ENCODE measurements around the gene ASIP.
"Not testable (repeated sequence)": the region's sequence is repeated elsewhere in the genome, so short reads cannot be mapped to it uniquely, and the experiment has no call there.

ASIP gene

DNA sequence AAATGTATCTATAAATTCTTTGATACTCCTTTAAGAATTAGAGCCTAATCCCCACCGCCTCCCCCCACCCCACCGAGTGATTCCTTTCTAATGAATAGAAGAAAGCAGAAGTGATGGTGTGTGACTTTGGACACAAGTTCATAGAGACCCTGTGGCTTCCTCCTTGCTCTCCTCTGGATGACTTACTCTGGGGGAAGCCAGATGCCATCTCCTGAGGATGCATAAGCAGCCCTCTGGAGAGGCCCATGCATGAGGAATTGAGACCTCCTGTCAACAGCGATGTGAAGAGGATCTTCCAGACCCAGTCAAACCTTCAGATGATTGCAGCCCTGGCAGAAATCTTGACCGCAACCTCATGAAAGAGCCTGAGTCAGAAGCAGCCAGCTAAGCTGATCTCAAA lies 40.8 kb downstream of the ASIP start:
- in situ Hi-C loops (cut with HindIII; ENCODE audit: low sequenced_read_pairs), result no loop called here

DNA sequence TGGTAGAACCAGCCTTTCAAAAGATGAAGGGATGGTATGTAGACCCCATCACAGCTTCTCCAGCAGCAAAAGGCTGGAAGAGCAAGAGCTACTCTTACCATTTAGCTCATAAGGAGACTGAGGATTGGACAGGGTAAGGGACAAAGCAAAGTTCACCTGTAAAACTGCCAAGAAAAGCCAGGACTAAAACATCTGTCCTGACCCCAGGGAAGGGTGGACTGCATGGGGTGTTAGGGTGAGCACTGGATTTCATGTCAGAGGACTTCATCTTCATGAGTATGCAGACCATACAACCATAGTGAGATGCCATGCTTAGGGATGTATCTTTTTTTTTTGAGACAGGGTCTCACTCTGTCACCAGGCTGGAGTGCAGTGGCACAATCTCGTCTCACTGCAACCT lies 42.6 kb downstream of the ASIP start:
- in situ Hi-C loops (cut with HindIII; ENCODE audit: low sequenced_read_pairs), result no loop called here

DNA sequence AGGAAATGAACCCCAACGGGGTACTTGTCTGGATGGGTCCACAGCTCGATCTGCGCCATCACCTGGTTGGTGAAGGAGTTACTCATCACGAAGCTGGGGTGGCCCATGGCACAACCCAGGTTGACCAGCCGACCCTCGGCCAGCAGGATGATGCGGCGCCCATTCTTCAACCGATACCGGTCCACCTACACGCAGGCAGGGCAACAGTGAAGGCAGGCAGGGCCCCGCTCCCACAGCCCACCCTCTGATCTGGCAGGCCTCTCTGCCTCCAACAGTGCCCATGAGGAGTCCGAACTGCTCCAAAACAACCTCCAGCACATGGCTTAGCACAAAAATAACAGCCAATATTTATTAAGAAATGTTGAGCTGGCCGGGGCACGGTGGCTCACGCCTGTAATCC lies 44.2 kb downstream of the ASIP start:
- in situ Hi-C loops (cut with HindIII; ENCODE audit: low sequenced_read_pairs), result no loop called here

- in situ Hi-C loops (cut with HindIII; ENCODE audit: low sequenced_read_pairs), result not testable (repeated sequence)
These were observed 46.3 kb downstream of the ASIP start for GRCh38 chr20:34287500-34287899.

DNA sequence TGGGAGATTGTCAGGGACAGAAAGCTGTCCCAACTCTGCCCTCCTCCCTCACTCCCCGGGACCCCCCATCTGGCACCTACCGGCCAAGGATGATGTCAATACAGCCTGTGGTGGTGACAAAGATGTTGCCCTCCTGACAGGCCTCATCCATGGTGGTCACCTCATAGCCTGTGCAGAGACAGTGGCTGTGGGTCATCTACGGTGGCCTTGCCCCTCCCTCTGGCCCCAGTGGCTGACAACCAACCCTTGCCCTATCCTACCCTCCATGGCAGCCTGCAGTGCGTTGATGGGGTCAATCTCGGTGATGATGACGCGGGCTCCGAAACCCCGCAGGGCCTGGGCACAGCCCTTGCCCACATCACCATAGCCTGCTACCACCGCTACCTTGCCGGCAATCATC lies 49.2 kb downstream of the ASIP start:
- in situ Hi-C loops (cut with HindIII; ENCODE audit: low sequenced_read_pairs), result no loop called here

DNA sequence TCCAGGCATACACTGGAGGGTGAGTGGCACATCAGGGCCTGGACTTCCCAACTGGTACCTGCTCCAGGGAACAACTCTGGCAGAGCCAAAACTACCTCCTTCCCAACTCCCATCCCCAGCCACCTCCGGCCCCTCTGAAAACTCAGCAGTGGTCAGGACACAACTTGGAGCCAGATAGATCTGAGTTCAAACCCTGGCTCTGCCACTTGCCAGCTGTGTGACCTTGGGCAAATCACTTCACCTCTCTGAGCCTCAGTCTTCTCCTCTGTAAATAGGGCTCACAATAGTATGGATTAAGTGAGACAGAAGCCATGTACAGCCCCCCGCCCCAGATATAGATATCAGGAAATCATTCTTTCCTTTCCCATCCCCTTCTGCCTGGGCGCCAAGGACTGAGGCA lies 51.3 kb downstream of the ASIP start:
- in situ Hi-C loops (cut with HindIII; ENCODE audit: low sequenced_read_pairs), result no loop called here

DNA sequence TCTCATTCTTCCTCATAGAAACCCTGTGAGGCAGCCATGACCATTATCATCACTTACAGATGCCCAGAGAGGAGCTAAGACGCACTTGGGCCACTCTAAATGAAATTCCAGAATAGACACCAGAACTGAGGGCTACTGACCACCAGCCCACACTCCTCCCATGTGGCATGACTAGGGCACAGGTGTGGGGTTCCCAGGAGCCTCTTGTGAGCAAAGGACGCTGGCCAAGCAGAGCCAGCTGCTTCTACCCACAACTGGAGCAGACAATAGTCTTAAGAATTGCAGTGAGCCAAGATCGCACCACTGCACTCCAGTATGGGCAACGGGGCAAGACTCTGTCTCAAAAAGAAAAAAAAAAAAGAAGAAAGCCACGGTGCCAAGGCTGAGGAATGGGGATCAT lies 51.9 kb downstream of the ASIP start:
- in situ Hi-C loops (cut with HindIII; ENCODE audit: low sequenced_read_pairs), result no loop called here

DNA sequence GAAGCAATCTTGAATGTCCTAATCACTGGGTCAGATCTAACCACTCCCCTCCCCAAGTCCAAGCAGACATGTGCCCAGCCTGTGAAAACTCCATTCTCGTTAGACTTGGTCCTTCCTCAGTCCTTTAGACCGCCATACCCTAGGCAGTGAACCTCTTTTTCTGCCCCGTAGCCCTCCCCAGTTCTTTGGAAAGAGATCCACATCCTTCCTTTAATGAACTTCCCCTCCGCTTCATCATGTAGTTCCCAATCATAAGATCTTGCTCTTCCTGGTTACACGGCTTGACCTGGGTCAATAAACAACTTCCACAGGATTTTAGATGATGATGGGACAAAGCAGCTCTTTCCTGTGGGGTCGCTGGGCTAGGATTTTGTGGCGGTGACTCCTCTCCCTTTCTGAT lies 52.4 kb downstream of the ASIP start:
- in situ Hi-C loops (cut with HindIII; ENCODE audit: low sequenced_read_pairs), result no loop called here

- in situ Hi-C loops (cut with HindIII; ENCODE audit: low sequenced_read_pairs), result no loop called here
These were observed 53.3 kb downstream of the ASIP start for GRCh38 chr20:34294563-34294962.

DNA sequence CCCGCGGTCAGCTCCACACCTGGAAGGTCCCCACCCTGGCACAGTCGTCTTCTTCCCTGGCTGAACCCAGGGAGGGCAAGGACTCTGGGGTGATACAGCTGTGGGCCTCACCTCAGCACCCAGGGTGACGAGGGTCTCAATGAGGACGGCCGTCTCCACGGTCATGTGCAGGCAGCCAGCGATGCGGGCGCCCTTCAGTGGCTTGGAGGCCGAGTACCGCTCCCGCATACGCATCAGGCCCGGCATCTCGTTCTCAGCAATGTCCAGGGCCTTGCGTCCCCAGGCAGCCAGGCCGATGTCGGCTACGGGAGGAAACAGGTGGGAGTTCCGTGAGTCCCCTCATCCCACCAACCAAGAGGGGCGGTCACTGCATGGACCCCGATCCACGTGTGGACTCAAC lies 54.1 kb downstream of the ASIP start:
- in situ Hi-C loops (cut with HindIII; ENCODE audit: low sequenced_read_pairs), result no loop called here

- in situ Hi-C loops (cut with HindIII; ENCODE audit: low sequenced_read_pairs), result no loop called here
These were observed 55.2 kb downstream of the ASIP start for GRCh38 chr20:34296468-34296867.

GRCh38 chr20:34298294-34298784 lies 57.1 kb downstream of the ASIP start:
- in situ Hi-C loops (cut with HindIII; ENCODE audit: low sequenced_read_pairs), result not testable (repeated sequence)

DNA sequence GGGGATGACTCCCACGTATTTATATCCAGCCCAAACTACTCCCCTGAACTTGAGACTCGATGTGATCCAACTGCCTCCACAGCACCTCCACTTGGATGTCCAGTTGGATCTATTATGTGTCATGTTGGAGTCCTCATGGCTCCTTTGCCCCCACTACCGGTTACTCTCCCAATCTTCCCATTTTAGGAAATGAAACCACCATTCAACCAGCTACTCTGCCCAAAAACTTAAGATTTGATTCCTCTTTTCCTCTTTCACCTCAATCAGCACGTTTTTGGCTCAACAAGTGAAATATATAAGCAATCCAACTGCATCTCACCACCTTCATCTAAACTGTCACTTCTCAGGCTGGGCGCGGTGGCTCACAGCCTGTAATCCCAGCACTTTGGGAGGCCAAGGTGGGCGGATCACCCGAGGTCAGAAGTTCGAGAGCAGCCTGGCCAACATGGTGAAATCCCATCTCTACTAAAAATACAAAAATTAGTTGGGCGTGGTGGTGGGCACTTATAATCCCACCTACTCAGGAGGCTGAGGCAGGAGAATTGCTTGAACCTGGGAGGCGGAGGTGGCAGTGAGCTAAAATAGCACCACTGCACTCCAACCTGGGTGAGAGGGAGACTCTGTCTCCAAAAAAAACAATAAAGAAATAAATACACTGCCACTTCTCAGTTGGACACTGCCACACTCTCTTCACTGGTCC lies 58.5 kb downstream of the ASIP start:
- in situ Hi-C loops (cut with HindIII; ENCODE audit: low sequenced_read_pairs), result no loop called here

- in situ Hi-C loops (cut with HindIII; ENCODE audit: low sequenced_read_pairs), result no loop called here
These were observed 59.1 kb downstream of the ASIP start for GRCh38 chr20:34300256-34300806.

DNA sequence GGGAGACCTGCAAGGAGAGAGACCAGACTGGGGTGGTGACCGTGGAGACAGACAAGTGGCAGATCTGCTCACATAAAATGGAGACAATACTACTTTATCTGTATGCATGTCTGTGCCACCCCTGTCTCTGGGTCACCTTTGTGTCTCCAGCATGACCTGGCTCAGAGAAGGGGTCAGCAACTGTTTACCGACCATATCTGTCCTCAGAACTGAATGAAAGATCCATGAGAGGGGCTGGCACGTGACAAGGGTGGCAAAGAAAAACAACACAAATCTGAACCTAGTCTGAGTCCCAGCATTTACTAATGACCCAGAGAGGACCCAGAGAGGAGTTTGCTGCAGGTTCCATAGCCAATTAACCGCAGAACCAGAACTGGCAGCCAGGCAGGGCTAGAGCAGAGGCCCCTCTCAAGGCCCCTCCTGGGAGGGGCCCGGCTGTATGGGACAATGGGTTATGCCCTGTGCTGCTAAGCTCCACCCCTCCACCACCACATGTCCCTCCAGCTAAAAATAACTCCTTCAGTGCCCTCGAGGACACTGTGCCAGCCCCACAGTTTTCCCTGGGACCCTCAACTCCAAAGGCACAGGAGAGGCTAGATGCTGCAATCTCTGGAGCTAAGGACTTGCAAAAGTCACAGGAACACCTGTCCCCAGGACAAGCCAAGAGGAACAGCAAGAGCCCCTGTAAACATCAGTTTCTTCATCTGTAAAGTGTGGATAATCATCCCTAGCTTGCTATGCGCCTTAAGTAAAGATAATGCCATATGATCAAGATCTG lies 59.8 kb downstream of the ASIP start:
- in situ Hi-C loops (cut with HindIII; ENCODE audit: low sequenced_read_pairs), result no loop called here

DNA sequence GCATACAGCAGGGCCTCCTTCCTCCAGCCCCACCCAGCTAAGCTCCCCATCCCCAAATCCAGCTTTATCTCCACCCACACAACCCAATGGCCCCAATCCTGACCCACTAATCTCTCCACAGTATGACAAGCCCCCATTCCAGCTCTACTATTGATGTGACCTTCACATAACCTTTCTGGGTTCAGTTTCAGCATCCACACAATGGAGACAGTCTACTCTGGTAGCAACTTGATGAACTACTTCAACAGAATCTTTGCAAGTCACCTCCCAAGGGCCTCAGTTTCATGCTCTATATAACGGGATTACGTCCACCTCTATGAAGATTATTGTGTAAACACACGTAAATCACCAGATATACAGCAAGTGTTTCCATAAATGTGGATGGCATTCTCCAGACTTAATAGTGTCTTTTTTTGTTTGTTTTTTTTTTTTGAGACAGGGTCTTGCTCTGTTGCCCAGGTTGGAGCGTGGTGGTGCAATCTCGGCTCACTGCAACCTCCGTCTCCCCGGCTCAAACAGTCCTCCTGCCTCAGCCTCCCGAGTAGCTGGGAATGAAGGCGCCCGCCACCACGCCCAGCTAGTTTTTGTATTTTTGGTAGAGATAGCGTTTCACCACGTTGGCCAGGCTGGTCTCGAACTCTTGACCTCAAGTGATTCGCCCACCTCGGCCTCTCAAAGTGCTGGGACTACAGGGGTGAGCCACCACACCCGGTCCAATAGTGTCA lies 60.5 kb downstream of the ASIP start:
- in situ Hi-C loops (cut with HindIII; ENCODE audit: low sequenced_read_pairs), result no loop called here

DNA sequence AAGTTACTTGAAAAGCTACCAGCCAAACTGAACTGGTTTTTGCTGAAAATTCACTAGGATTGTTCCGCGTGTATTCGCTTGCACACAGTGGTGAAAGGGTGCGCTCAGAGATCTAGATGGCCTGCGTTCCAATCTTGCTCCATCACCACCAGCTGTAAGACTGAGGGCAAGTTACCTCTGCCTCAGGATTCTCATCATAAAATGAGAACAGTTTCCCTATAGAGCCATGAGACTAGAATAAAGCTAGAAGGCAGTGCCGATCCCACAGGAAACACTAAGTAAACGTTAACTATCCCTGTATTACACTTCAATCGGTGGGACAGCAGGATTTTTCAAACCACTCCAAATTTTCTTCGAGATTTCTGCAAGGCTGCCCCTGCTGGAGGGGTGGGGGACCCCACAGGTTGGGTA lies 61.1 kb downstream of the ASIP start:
- in situ Hi-C loops (cut with HindIII; ENCODE audit: low sequenced_read_pairs), result no loop called here

DNA sequence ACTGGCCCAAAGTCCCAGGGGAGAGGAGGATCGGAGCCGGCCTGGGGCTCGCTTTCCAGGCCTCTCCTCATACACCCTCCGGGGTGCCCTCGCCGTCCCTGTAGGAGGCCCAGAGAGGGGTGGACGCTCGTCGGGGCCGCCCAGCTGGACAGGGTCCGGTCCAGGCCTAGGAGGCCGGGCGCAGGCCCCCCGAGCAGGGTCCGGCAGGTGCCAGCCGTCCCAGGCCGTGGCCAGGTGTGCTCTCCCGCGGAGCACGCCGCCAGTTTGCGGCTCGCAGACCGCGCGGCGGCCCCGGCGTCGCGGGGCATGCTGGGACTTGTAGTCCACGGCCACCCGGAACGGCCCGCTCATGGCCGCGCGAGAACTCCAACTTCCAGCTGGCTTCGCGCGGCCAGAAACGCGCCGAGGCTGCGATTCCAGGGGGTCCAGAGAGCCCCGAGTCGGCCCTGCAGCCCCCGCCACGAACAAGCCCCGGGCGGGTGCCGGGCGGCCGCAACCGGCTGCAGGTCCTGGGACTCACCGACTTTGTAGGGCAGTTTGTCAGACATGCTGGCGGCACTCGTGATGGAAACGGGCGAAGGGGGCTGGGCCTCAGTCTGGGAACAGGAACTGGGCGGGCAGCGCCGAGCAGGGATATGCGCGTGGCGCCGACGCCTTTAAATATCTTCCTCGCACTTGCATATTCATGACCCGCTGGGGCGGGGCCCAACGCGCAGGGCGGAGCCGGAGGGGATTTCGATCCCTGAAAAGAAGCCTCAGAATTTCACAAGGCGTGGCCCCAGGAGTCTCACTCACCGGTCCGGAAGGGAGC lies 61.7 kb downstream of the ASIP start, which contains the start of gene AHCY:
Gene AHCY, minus strand, starts transcription at position 633 of the 811 bp plus-strand sequence. Its CDS starts 85 bp downstream, at position 548.
- in situ Hi-C loops (cut with HindIII; ENCODE audit: low sequenced_read_pairs), result no loop called here

DNA sequence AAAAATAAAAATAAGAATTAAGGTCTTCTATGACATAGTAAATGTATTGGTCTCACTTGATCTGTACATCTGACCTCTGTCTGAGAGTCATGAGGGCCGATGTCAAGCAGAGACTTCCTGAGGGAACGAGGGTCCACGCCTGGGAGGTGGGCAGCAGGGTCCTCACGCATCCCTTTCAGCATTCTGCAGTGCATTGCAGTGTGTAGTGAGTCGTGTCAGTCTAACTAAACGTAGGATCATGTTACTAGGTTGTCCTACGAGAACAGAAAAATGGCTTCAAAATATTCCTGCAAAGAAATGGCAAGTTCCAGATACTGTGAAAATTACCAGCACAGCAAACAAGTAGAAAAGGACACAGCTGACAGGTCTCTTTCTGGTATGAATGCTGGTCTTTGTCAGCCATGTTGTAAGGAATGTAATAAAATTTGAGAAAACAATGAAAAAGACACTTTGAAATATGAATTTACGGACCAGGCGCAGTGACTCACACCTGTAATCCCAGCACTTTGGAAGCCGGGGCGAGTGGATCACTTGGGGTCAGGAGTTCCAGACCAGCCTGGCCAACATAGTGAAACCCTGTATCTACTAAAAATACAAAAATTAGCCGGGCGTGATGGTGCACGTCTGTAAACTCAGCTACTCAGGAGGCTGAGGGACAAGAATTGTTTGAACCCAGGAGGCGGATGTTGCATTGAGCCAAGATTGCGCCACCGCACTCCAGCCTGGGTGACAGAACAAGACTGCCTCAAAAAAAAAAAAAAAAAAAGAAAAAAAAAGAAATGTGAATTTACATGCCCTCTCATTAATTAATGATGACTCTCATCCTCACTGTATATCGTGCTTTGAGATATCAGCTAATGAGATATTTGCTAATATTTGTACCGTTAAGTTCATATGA lies 64.4 kb downstream of the ASIP start:
- in situ Hi-C loops (cut with HindIII; ENCODE audit: low sequenced_read_pairs), result no loop called here

Data from endothelial cell of hepatic sinusoid (primary cell).